Stimulated activated CD8-positive, alpha-beta memory T cell treated with anti-CD3 and anti-CD28 coated beads, Interleukin-15, amount 100 ng/mL, for 48 hours (primary cell): ENCODE measurements around the gene TCP10L.
"Not testable (repeated sequence)": the region's sequence is repeated elsewhere in the genome, so short reads cannot be mapped to it uniquely, and the experiment has no call there.

Source experiments
- DNase-seq, 2 donors: peaks; one replicate each; pipeline ENCODE4 v3.0.0-alpha.2; 2020; ENCODE audit warnings: low read depth in 2 of 2

TCP10L gene

DNA sequence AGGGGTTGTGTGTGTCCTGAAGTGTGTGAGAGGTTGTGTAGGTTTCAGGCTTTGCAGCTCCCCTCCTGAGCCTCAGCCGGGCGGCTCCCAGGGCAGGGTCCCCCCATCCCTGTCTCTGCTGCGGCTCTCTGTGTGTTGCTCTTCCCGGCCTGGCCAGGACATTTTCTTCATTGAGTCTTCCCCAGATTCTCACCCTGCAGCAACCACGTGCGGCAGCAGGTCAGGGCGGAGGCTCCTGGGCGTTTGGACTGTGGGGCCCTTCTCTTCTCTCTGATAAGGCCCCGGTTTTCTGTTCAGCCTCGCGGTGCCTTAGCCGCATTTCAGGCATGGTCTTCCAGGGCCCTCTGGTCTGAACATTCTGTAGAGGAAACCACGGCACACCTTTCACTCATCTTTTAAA, 1.8 kb upstream of the TCP10L start:
- DNase-seq: no peak

DNA sequence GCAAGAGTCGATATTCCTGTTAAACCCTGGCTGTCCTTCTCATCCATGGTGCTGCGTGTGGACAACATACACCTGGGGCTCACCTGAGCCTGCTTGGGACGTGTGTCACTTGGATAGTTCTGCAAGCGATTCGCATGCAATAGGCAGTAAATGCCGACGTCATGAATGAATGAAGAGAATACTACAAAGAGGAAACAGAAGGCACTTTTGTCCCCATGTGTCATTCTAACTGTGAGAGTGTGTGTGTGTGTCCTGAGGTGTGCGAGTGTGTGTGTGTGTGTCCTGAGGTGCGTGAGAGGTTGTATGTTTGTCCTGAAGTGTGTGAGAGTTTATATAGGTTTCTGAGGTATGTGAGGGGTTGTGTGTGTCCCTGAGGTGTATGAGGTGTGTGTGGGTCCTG, 647 bp upstream of the TCP10L start:
- DNase-seq: no peak

DNA sequence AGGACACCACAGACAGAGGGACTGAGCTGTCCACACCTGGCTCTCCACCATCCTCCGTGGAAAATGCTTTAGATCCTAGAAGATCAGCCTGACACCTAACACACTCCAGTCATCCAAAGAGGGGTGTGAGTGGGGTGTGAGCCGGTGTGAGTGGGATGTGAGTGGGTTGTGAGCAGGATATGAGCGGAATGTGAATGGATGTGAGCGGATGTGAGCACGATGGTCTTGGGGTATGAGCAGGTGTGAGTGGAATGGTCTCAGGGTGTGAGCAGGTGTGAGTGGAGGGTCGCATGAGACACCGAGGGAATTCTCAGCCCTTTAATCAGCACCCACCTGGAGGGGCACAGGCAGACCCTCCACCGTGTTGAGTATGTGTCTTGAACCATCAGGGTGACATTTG, 851 bp downstream of the TCP10L start:
- no peak for DNase-seq

DNA sequence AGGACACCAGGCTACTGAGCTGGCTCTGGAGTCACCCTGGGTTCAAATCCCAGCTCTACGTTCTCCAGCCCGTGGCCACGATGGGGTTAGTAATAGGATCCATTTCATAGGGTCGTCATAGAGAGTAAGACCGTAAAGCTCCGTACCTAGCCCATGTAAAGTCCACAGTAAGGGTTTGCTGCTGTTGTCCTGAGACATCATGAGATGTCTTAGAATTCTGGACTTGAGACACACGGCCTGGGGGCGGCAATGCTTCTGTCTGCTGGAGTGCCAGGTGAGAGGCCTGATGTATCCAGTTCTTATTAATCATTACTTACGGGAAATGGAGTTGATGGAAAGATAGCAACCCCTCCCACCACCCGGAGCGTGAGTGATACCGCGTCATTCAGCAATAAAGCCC, 3.6 kb downstream of the TCP10L start:
- no peak for DNase-seq

DNA sequence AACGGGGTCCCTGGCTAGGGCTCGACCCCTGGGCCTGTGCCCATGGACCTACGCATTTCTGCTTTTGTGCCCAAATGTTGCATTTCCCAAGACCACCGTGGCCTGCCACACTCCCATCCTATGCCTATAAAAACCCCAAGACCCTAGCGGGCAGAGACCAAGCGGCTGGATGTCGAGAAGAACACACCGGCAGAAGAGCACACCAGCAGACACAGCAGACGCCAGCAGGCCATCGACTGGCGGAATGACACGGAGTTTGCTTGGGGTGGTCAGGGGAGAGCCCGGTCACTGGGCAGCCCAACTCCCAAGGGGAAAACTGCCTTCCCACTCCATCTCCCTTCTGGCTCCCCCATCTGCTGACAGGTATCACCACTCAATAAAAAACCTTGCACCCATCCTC, 4.4 kb downstream of the TCP10L start:
- DNase-seq: no peak

DNA sequence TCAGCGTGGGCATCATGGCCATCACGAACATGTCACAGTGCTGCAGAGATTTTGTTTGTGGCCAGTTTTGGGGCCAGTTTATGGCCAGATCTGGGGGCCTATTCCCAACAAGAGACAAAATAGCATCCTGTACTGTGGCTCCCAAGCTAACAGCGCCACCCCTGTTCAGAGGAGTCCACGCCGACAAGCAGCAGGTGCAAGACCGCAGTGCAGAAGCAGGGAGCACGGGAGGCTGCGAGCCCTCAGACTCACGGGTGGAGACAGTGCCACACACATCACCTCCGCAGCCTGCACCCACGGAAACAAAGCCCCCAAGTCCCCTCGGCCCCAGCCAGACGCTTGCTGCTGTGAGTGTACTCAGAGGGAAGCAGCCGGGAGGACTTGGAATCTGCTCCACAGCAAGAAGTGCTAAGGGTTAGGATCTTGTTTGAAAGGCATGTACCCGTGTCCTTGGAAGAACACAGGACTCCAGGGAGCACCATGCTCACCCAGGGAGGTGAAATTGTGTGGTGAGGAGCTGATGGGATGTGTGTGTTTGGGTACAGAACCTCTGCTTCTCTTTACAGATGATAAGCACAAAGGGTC, 7.1 kb downstream of the TCP10L start:
- DNase-seq: no peak

DNA sequence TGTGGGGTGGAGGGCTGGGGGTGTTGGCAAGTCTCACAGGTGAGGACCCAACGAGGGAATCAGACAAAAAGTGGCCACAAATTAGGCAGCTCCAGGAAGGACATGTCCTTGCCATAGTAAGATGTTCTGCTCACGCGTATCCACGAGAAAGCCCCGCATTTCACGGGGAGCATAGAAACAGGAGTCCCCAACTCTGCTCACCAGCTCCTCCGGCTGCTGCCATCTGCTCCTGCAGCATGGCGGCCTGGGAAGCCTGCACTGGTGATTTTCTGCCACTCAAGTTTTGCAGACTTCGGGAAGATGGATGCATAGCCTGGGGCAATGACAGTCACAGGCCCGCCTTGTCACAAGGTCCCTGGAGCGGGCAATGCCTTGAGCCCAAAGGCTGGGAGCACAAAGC, 9.3 kb downstream of the TCP10L start:
- no peak for DNase-seq

DNA sequence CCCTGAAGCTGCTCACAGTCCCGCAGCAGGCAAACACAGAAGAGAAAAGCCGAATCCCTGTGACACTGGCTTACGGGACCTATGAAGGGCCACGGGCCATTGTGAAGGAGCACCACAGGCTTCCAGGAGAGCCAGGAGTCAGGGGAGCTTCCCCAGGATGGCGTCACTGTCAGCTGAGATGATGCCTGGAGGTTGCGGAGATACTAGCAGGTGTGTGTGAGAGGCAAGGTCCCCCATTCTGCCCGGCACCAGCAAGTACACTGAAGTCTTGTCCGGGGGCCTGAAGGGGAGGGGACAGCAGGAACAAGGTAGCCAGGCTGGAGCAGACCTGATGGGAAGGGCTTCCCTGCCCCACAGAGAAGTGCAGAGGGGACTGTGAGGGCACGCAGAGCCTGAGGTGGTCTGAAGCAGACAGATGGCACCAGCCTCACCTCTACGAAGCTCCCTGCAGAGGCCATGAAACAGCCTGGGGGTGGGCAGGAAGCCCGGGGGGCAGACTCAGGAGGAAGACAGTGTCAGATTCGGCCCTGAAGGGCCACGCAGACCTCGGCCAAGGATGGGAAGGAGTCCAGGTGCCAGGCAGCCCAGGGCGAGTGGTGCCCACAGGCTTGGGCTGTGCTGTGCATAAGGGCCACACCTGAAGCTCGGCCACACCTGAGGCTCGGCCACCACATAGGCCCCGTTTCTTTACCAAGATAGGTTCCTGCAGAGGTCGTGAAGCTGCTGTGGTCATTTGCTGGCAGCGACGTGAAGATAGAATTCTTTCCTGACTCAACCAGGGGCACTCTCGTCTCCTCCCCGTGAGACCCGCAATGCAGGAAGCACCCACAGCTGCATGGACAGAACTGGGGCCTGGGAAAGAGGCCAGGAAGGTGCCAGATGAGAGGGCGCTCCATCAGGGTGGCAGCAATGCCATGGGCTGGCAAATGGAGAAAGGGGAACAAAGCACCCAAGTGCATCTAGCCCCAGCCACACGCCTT, 10.1 kb downstream of the TCP10L start:
- DNase-seq: no peak

DNA sequence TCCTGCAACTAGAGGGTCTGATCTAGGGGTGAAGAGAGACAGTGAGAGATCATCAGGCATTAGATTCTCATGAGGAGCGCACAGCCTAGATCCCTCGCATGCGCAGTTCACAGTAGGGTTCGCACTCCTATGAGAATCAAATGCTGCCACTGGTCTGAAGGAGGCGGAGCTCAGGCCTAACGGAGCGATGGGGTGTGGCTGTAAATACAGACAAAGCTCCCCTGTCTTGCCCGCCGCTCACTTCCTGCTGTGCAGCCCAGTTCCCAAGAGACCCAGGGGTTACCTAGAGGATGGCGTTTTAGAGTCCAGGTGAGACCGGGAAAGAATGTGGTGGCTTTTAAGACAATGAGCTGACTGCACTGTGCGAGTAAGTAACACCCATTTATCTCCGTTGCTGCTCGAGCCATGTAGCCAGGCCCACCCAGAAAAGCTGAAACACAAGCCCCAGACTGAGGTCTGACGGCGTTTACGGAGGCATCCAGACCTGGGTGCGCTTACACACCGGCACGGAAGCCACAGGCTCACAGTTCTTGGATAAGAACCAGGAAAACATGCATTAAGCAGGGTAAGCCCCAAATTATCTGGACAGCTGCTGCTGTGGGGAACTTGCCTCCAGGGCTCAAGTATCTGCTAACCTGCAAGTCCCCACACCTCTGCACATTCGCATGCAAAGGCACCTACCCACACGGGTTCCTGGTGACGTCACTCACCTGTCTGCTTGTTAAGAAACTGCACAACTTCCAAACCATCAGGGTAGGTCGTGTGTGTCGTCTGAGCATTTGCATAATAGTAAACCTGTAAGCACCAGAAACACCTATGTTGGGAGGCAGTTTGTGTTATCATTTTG, 12.5 kb downstream of the TCP10L start:
- no peak for DNase-seq

DNA sequence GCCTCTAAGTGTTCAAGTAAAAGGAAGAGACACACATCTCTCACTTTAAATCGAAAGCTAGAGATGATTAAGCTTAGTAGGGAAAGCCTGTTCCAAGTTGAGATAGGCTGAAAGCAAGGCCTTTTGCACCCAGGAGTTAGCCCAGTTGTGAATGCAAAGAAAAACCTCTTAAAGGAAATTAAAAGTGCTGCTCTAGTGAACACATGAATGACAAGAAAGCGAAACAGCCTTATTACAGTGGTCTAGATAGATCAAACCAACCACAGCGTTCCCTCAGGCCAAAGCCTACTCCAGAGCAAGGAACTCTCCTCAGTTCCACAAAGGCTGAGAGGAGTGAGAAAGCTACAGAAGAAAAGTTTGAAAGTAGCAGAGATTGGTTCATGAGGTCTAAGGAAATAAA, 14.9 kb downstream of the TCP10L start:
- no peak for DNase-seq

DNA sequence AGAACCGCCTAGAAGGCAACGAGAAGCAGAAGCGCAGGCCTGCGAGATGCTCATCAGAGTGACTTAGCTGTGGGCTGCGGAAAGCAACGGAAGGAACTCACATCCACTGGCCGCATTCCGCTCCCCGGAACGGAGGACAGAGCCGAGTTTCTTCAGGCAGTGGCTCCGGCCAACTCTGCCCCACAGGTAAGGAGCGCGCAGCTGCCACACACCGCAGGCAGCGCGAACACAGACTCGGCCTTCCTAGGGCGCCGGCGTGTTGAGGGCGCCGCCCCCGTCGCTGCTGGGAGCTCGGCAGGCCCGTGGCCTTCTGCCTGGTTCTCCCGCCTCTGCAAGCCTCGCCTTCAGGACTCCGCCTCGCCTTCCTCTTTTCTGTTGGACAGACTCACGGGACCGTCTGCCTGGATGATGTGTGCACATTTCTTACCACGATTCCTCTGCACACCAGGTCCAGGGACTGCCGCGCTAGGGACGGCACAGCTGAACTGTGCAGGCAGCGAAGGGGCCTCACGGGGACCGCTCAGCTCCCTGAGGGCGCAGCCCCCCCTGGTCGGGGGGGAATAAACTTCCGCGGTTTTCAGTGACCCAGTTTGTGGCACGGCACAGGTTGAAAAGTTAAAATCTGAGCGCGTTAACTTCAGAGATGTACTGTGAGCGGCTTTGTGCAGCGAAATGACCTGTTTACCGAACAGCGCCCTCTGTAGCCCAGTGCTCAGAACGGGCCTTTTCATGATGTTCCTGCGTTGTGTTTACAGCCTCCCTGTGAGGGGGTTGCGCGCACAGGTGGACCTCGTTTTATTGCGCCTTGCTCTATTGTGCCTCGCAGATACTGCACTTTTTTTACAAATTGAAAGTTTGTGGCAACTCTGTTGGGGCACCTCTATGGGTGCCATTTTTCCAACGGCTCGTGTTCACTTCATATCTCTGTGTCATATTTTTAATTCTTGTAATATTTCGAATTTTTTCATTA, 15.8 kb downstream of the TCP10L start:
- peak; percentile 59 to 67 for DNase-seq

DNA sequence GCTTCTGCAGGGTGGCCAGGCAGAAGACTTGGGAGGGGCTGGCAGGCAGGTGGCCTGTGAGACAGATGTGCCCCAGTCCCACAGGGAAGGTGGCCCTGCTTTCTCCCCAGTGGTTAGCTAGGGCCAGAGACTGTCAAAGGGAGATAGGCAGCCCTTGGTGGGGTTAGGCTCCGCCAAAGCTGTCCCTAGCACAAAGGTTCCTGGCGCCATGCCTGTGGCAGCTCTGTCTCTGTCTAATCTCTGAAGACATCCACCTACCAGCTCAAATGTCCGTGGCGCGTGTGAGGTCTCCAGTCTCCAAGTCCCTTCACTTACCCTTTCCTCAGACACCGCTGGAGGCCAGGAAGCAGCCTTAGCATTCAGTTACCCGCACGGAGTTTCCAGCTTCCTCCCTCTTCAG, 17.7 kb downstream of the TCP10L start:
- DNase-seq: no peak

DNA sequence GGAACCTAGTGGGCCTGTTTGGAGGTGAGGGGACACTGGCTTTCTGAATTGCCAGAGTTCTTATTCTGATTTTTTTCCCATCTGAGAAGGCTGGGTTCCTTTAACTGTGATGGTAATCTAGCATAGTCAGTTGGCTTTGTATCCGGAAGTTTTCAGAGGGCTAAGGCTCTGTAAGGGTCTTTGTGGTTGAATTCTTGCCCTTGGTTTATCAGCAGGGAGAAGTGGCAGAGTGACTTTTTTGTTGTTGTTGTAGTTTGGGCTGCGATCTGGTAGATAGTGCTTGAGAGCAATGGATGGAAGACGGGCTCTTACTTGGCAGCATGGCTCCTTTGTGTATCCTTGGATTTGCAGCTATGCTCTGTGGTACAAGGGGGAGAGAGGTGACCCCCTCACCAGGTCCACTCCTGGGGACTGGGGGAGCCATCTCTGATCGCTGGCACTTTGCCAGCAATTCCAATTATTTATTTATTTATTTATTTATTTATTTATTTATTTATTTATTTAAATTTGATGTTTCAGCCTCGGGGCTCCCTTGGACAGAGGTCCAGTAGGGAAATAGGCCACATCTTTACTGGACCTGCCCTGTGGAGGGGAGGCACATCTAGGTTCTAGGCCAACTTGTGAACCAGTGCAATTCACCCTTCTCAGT, 18.5 kb downstream of the TCP10L start:
- no peak for DNase-seq

DNA sequence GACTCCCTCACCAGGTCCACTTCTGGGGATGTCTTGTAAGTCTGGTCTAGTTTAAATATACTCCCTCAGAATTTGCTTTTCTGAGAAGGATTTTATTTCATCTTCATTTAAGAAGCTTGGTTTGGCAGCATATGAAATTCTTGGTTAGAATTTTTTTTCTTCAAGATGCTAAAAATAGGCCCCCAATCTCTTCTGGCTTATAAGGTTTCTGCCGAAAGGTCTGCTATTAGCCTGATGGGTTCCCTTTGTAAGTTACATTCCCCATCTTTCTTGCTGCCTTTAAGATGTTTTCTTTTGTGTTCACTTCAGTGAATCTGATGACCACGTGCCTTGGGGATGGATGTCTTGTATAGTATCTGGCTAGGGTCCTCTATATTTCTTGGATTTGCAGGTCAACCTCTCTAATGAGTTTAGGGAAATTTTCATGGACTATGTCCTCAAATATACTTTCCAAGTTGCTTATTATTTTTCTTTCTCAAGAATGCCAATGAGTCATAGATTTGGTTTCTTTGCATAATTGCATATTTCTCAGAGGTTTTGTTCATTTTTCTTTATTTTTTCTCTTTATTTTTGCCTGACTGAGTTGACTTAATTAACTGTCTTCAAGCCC, 19.4 kb downstream of the TCP10L start:
- no peak for DNase-seq

DNA sequence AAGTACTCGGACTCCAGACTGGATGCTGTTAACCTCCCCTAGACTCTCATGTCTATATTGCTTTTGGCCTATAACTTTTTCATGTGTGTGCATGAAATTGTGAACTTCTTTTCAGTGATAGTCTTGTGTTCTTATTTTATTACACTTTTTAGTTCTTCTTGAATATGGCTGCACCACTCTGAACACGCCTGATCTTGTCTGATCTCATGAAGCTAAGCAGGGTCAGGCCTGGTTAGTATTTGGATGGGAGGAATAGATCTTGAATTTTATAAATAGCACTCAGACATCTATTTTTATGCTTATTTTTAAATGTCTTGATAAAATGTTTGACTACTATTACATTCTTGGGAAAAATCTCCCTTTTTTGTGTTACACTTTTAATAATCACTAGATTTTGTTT, 22.4 kb downstream of the TCP10L start:
- DNase-seq: no peak

DNA sequence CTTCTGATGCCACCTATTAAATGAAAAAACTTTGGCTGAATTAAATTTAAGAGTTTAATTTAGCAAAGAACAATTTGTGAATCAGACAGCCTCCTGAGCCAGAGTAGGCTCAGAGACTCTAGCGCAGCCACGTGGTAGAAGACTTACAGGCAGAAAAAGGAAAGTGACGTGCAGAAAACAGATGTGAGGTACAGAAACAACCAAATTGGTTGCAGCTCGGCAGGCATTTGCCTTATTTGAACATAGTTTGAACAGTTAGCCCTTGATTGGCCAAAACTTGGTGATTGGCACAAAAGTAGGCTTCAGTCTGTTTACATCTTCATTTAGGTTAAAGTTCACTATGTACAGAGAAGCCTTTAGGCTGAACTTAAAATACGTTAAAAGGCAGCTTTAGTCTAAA, 22.9 kb downstream of the TCP10L start:
- DNase-seq: no peak

DNA sequence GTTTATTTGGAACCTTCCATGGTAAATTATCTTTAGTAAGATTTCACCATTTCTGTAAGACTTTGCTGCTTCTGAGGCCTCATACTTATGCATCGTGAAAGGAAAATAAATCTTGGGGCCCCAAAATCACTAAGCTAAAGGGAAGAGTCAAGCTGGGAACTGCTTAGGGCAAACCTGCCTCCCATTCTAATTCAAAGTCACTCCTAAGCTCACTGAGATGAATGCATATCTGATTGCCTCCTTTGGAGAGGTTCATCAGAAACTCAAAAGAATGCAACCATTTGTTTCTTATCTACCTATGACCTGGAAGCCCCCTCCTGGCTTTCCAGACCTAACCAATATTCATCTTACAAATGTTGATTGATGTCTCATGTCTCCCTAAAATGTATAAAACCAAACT, 23.8 kb downstream of the TCP10L start:
- DNase-seq: not testable (repeated sequence)

DNA sequence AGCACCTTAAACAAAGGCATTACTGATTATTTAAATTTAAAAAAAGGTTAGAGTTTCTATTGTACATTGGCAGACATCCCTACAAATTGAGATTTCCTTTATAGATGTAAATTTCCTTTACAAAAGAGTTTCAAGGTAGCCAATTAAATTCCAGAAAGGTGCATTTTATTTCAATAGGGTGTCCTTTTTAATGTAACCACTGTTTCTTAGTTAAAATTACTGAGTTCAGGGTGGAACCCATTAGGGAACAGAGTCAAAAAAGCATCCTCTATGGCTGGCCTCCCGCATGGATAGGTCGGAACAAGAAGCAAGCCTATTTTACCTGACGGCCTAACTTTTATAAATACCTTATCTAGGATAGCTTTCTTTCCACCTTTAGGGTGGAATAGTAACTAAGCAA, 24.4 kb downstream of the TCP10L start:
- DNase-seq: no peak

DNA sequence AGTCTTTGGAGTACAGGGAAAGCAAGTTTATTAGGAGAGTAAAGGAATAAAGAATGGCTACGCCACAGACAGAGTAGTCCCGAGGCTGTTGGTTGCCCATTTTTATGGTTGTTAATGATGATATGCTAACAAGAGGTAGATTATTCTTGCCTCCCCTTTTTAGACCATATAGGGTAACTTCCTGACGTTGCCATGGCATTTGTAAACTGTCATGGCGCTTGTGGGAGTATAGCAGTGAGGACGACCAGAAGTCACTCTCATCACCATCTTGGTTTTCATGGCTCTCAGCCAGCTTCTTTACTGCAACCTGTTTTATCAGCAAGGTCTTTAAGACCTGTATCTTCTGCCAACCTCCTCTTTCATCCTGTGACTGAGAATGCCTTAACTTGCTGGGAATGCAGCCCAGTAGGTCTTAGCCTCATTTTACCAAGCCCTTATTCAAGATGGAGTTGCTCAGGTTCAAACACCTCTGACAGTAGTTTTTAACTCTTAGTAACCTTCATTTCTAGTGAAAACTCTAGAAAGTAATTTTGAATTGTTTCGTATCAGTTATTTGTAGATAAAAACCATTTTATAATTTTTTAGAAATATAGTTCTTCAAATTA, 26.2 kb downstream of the TCP10L start:
- DNase-seq: no peak

DNA sequence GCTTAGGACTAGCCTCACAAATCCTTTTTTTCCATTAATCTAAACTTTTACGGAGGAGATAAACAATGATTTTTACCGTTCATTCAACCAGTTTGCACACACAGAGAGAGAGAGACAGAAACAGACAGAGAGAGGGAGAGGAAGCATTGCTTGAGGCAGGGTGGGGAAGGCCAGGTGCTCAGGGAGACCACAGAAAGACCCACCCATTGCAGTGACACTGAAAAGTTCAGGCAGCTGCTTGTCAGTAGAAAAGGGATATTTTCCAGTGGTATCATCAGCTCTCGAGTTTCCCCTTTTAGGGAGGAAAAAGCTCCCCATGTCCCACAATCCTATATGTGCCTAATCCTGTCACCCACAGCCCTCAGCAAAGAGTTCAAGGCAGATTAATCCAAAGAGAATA, 27.2 kb downstream of the TCP10L start:
- DNase-seq: no peak
